NK-92 (cell line): Measurements from ENCODE around the gene SHANK2.

ENCODE experiments used
- DNase-seq: peaks from one replicate; lab custom pipeline; 2025; ENCODE audit not compliant: unreplicated experiment; lab: John Stamatoyannopoulos, UW

The SHANK2 gene

DNA sequence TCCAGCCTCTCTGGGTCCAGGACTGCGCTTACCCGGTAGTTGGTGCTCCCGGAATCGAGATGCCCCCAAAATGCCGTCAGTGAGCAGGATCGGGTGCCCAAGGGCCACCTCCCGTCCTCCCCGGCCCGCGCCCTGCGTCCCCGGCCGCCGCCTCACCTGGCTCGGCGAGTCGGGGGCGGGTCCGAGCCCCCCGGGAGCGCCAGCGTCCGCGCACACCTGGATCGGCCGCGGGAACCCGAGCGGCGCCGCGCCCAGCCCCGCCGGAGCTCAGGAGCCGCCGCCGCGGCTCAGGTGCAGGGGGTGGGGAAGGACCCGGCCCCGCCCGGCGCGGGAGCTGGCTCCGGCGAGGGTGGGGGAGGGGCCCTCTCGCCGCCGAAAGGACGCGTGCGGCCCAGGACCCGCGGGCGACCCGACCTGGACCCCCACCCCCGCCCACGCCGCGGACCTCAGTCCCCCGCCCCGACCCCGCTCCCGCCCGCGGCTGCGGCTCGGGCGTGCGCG, at the start of gene SHANK2:
TSS of gene SHANK2 (minus strand) at position 309 of the 501 bp plus-strand sequence. CDS start 105,251 bp downstream, outside the sequence.
- DNase-seq = no peak

DNA sequence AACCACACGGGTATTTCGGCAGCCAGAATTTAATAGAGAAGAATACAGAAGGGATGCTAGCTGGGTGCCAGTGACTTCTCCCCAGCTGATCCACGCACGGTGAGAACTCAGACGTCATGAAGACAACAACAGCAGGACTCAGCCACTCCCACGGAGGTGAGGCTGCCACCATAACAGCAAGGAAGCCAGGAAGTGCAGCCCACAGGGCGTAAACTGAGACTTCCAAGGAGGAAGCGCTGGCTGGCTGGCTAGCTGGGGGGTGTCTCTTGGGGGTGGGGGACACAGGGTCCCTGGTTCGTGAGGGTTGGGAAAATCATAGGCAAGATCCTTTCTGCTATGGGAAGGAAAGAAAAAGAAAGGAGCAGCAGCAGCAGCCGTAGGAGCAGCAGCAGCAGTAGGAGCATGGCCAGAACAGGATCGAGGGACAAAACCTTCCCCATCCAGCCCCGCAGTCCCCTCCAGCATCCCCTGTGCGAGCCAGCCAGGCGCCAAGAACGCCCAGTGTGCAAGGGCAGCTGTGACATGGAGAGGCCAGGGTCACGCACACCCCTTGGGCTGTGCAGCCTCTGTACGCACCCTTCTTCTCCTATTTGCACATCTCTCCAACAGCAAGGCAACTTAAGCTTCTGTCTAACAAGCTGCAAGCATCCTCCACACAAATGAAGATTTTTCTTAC, 49.6 kb upstream of the SHANK2 start:
- DNase-seq = no peak

DNA sequence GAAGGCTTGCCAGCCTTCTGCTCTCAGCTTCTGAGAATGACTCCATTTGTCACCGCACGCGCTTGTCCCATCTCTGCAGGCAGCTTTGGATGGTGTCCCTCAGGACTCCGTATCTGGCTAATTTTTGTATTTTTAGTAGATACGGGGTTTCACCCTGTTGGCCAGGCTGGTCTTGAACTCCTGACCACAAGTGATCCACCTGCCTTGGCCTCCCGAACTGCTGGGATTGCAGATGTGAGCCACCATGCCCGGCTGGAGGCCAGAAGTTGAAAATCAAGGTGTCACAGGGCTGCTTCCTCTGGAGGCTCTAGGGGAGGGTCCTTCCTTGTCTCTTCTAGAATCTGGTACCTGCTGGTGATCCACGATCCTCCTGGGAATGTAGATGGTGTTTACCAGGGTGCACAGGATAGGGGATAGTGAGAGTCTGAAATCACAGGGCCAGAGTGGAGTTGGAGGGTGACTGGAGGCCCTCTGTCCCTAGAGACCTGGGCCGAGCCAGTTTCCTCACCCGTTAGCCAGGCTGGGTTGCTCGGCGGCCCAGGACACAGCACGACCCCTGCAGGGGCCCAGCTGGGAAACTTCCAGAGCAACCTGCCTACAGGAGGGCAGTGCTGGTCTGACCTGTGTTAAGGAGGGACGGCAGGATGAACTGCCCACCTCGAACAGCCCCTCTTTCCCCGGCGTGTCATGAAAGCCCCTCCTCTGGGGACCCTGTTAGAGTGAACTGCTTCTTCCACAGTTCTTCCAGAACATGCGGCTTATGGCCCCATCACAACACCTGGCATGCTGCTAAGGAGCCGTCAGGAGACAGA, 48.9 kb upstream of the SHANK2 start:
- DNase-seq = no peak

DNA sequence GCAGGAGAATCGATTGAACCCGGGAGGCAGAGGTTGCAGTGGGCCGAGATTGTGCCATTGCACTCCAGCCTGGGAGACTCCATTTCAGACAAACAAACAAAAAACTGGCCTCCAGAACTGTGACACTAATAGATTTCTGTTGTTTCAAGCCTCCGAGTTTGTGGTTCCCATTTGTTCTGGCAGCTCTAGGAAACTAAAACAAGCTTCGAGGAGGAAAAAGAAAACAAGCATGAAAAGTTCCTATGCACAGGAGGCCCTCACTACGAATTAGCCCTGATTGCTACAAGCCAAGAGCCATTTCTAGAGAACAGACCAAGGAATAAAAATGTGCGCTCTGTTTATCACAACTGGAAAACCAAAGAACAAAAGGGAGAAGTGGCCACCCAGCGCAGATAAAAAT, 47.8 kb upstream of the SHANK2 start:
- DNase-seq = no peak

DNA sequence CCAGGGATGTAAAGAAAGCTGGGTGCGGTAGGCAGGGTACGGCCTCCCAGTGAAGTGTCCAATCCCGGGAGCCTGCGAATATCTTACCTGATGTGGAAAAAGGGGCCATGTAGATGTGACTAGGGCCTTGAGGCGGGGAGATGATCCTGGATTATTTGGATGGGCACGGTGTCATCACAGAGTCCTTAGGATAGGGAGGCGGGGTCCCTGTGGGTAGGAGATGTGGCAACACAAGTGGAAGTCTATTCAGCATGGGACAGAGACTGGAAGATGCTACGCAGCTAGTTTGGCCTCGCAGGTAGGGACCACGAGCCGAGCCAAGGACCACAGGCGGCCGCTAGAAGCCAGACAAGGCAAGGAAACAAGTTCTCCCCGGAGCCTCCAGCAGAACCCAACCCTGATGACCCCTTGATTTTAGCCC, 46.4 kb upstream of the SHANK2 start:
- no peak for DNase-seq

DNA sequence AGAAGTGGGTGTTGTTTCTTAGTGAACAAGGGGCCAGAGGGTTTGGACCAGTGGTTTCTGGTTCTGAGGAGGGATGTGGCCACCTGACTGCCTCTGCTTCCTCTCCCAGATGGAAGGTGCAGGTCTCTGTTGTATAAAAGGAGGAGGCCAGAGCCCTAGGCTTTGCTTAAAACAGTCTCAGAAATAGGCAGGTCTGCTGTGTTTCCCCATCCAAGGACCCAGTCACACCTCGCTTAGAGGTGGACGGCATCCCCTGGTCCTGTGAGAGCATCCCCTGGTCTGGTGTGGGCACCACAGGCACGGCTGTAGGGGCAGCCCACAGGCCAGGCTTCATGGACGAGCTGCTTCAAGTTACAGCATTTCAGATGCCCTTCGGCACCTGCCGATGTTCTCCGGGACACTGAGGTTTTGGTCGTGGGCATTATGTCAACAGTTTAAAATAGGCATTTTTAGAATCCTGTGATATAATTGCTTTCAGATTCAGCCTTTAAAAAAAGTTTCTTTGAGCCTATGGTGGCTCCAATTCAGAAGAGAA, 45.7 kb upstream of the SHANK2 start:
- no peak for DNase-seq

DNA sequence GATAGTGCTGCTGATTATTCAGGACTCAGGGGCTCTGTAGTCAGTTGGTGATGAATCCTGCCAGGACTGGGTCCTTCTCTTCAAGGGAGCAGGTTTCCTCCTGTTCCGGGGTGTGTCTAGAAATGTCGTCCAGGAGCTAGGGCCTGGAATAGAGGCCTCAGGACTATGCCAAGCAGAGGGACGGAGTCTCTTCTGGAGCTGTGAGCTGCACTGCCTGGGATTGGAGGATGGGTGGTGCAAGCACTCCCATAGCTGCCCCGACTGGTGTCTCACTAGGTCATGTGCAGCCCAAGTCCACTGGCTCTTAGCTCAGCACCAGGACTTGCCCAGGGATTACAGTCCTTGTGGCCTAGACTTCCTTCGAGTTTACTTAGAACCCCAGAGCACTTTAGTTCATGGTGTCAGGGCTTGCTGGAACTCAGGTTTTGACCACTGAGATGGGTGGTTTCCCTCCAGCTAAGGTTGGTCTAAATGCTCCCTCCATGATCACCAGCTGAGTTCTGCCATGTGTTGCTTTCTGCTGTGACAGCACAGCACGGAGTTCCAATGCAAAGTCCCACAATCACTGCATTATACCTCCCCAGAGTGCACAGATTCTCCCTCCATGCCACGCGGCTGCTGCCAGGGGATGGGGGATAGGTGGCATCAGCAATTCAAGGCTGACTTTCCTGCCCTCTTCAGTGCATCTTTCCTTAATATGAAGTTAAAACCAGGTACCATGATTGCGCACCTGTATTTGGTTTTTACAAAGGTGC, 42.6 kb upstream of the SHANK2 start:
- no peak for DNase-seq

DNA sequence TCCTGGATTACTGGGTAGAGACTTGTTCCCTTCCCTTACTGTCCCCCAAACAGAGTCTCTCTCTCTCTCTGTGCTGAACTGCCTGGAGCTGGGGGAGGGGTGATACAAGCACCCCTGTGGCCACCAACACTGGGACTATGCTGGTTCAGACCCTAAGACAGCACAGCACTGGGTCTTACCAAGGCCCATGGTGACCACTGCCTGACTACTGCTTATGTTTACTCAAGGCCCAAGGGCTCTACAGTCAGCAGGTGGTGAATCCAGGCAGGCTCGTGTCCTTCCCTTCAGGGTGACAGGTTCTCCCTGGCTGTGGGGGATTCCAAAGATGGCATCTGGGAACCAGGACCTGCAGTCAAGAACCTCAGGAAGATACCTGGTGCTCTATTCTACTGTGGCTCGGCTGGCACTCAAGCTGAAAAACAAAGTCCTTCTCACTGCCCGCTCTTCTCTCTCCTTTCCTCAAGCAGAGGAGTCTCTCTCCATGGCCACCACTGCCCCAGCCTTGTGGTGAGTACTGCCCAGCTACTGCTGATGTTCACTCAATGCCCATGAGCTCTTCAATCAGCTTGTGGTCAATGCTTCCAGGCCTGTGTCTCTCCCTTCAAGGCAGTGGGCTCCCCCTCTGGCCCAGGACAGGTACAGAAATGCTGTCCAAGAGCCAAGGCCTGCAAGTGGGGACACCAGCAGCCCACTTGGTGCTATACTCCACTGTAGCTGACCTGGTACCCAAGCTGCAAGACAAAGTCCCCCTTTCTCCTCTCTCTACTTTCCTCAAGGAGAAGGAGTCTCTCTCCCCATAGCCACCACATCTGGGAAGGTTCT, 41.8 kb upstream of the SHANK2 start:
- DNase-seq = no peak

DNA sequence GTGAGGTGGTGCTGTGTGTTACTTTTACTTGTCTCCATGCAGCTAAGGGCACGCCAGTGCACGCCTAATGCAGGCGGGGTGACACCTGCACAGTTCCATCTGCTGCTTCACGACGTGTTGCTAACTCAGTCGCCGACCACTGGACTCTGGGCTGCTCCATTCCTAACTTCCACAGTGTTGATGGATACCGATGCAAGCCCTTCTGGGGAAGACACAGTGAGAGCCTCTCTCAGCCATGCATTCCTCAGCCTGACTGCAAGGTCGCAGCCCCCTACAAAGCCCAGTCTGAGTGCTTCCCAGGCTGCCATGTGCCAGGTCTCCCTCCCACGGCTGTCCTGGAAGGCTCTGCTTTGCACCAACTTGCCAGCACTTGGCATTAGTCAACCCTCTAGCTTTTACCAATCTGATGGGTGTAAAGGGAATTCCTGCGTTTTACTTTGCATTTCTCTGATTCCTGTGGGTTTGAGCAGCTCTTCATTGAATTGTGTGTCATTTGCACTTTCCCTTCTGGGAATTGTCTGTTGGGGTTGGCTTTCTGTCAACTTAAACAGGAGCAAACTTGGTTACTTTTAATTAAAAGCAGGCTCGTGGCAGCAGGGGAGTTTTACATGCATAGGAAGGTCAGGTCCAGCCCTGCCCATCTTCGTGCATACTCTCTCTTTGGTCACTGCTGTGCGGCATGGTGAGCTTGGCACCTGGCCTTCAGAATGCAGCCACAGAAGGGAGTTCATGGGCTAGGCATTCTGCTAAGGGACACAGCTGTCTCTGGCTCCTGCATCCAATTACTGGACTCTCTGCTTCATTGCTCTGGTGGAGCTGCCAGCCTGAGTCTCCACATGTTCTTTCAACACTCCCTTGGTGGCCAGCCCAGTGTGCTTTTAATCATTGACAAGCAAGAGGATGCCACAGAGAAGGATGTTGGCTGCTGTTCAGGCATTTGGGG, 34.6 kb upstream of the SHANK2 start:
- no peak for DNase-seq

DNA sequence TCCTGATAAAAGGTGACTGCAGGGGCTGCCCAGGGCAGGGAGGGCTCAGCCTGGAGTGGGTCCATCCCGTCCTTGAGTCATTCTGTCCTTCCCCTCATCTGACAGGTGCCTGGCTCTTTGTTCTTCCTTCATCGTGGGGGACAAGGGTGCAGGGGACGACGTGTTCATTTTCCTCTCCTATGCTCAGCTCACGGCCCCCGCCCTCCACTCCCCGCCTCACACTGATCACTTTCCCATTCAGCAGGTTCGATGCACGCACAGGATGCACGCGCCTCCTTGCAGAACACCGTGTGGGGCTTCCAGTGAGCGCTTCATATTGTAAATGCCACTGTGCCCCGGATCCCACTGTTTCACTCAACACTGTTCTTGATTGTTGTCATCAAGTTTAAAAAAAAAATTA, 32.7 kb upstream of the SHANK2 start:
- no peak for DNase-seq

DNA sequence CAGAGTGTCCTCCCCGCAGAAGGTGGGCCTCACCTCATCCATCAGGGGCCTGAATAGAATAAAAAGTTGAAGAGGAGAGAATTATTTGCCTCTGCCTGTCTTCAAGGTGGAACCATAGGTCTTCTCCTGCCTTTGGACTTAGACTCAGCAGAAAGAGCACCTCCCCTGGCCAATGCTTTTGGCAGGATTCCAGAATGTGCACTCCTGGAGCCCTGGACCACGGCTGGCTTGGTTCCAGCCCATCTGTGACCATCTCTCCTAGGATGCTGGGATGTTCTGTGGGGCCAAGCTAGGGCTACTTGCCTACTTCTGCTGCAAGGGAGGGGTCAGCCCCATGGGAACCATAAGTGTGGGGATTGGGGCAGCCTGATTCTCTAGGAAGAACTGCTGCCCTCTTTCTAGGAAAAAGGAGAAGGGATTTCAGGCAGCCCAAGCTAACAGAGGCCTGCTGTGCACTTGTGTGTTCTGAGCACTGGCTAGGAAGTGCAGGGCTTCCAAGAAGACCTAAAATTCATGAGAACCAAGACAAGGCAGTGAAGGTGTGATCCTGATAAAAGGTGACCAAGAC, 32.2 kb upstream of the SHANK2 start:
- no peak for DNase-seq

DNA sequence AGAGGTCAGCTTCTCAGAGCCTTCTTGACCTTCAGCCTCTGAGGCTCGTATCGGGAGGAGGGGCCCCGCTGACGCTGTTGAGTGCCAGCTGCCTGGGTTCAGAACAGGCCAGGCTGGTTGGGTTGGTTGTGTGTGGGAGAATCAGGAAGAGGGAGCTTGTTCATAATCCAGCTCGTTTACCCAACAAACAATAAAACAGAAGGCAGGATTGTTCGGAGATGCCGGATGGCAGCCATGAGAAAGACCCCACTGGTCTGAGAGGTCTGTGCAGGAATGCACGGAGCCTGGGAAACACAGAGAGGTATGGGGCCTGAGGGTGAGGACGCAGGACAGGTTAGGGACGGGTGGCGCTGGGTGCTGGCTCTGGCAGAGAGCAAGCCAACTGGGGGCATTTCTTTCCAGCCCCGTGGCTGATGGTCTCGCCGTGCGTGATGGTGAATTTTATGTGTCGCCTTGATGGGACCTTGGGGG, 31.6 kb upstream of the SHANK2 start:
- DNase-seq = no peak

DNA sequence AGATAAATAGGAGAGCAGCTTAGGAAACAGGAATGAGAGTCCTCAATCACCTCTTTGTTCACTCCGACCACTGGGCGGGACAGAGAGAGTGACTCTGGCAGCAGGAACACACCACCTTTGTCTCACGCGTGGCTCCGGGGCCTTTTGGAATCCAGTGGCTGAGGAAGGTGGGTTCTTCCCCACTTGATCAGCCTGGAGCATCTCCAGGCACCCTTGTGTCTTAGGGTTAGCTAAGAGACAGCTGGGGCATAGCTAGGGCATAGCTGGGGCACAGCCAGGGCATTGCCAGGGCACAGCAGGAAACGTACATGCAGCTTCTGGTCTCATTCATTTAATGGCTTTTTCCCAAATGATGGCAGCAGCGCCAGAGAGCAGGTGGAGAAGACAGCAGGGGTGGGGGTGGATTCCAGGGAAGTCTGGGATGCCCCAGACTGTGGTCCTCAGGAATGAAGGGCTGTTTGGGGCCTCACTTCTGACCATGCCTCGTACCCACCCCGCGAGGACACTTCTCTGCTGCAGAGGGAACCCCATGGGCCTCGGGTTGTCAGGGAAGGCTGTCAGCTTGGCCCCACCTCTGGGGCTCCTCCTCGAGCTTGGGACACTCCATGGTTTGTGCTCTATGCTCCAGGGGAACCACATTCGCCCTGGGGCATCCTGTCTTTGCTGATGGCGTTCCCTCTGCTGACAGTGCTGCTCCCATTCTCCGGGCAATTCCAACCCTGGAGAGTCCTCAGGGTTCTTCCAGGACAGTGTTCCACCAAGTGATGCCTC, 30.4 kb upstream of the SHANK2 start:
- DNase-seq = no peak

DNA sequence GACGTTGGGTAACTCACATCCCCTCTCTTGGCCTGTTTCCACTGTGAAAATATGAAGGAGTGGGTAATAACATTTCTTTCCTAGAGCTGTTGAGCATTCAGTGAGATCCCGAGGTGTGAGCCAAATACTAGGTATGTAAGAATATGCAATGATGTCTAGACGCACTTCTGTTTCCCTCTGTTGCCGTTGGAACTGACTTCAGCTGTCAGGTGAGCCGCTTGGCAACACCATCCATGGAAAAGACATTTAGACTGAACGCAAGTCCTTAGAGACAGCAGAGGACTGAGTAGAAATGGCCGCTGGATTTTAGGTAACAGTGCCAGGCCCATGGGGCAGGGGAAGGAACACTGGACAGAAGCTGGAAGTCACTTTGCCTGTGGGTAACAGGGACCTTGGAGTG, 29.5 kb upstream of the SHANK2 start:
- DNase-seq = no peak

DNA sequence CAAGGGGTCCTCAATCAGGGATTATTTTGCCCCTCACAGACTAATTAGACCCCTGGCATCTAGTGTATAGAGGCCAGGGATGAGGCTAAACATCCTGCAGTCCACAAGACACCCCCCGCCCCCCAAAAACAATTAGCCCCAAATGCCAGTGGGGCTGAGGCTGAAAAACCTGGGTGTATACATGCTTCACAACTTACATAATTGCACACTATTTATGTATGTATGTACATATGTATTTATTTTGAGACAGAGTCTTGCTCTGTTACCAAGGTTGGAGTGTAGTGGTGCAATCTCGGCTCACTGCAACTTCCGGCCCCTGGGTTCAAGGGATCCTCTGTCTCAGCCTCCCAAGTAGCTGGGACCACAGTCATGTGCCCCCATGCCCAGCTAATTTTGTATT, 28.8 kb upstream of the SHANK2 start:
- DNase-seq = no peak

DNA sequence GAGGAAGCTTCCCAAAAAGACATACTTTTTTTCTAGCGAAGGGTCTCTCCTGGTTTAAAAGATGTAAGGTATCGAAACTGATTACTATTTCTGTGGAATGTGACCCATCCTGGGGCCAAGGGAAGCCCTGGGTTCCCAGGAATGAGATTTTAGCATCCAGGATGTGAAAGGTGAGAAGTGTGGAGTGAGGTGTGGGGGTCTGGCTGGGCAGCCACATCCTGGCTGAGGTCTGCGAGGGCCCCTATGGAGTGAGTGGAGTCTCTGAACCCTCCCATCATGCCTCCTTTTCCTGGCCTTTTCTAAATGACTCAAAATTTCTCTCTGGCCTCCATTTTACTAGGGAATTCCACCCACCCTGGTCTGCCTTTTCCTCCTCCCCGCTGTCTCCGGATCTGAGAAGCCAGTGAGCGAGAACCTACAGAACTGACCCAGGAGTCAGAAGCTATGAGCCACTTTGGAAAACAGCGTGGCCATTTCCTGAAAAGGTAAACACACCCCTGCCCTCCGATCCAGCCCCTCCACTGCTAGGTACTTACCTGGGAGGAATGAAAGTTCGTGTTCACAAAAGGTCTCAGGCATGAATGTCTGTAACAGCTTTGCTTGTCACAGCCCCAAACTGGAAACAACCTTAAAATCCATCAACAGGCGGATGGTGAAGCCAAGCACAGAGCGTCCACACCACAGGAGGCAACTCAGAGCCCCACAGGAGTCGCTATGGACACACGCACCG, 27.7 kb upstream of the SHANK2 start:
- no peak for DNase-seq

DNA sequence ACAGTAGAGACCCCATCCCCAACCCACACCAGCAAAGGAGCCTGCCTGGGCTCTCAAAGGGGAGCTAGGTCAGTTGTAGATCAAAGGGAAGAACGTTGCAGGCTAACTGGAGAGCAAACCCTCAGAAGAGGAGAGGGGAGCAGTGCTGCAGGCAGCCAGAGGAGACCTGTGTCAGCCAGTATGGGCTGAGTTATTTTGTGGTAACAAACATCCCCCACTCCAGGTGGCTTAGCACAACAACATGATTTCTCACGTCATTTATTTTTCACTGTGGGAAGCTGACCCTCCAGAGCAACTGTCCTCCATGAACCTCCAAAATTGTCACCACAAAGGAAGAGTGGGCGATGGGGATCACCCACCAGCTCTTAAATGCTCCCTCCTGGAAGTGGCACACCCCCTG, 19.8 kb upstream of the SHANK2 start:
- no peak for DNase-seq
